Urinary bladder (tissue), 4 donors: ENCODE measurements around the gene KIFC3. TPM values are rescaled to one million over a fixed set of nuclear protein-coding genes. Genes with fewer than 3 reads are reported as not detected.

Experiments used
- DNase-seq: peaks from one replicate; pipeline ENCODE4 v3.0.0-alpha.2; 2015; ENCODE audit errors: extremely low spot score
- H3K27ac ChIP-seq: one replicate; pipeline ENCODE4 v1.5.1; 2013; ENCODE audit warnings: low read depth, mild to moderate bottlenecking, moderate library complexity
- H3K36me3 ChIP-seq: one replicate; pipeline ENCODE4 v1.6.1; 2013; ENCODE audit warnings: mild to moderate bottlenecking, moderate library complexity; ENCODE audit not compliant: insufficient read depth
- H3K4me1 ChIP-seq: one replicate; pipeline ENCODE4 v1.6.1; 2013; ENCODE audit warnings: mild to moderate bottlenecking, moderate library complexity; ENCODE audit not compliant: insufficient read depth
- H3K4me3 ChIP-seq: one replicate; pipeline ENCODE4 v1.5.1; 2013; ENCODE audit warnings: low read depth, low read length
- WGBS: extraction: QIAGEN DNeasy Blood & Tissue Kit; methylation state at CpG from one replicate; pipeline ENCODE4 v1.1.7; 2013; 5-methylcytosine and 5-hydroxymethylcytosine counted together
- polyA plus RNA-seq: library from polyadenylated mRNA; stranded (reverse); fragments of 200-250 nt; gene quantifications from one replicate; pipeline ENCODE4 v1.2.3, GENCODE V29; 2013
- total RNA-seq: library from RNA; depleted of rRNA; stranded (reverse); fragments of >200 nt; gene quantifications from one replicate; pipeline ENCODE4 v1.2.3, GENCODE V29; 2014
- donor health status: healthy with polysubstance abuse.
- donor health status: healthy.

Gene KIFC3
- total and polyA plus RNA-seq, 2 donors = 22.7 to 23.7 TPM

DNA sequence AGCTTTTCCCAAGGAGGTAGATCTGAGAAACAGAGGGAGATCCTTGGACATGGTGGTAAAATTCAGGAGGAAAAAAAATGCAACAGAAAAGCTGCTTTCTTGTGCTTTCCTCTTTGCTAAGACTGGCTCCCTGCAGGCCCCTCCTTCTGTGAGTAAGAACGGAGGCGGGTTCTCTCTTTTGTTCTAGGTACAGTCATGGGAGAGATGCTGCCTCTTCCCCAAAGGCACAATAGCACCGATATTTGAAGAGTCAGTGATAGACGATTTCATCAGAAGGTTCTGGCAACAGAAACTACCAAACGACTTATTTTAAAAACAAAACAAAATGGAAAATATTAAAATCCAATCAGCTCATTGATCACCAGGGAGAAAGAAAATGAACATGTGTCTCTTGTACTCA, 32.6 kb upstream of the KIFC3 start:
- no peak for DNase-seq
- Histone ChIP-seq H3K27ac (no peak overlapping the region), H3K4me1 (no peaks in the 10 kb centered on the region), H3K36me3 (no peaks in the 10 kb centered on the region), H3K4me3 (no peak overlapping the region)
- WGBS = 71% methylated on average over 5 of the region's 5 CpGs

DNA sequence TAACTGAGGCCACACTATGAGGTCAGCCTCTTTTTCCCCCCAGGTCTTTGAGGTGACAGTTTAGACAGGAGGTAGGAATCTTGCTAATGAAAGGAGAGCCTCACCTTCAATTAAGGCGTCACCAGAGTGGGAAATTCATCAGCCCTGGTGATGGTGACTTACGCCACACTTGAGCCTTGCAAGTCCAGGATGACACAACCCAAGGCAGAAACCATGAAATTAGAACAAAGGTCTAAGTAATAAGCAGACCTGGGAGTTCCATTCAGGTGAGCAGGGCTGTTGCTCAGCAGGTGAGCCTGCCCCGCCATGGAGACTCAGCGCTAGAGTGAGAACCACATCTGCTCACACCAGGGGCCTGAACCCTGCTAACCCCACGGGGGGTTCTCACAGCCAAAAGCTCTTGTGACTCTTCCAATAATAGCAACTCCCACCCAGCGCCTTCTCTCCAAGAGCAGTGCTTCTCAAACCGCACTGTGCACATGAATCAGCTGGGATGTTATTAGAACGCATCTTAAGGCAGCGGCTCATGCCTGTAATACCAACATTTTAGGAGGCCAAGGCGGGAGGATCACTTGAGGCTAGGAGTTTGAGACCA, 28.7 kb upstream of the KIFC3 start:
- H3K4me3 ChIP-seq = no peak overlapping the region
- H3K36me3 ChIP-seq = no peaks in the 10 kb centered on the region
- H3K27ac ChIP-seq = no peak overlapping the region
- DNase-seq = no peak
- 92% methylated on average over 10 of the region's 10 CpGs for WGBS
- no peaks in the 10 kb centered on the region for H3K4me1 ChIP-seq

DNA sequence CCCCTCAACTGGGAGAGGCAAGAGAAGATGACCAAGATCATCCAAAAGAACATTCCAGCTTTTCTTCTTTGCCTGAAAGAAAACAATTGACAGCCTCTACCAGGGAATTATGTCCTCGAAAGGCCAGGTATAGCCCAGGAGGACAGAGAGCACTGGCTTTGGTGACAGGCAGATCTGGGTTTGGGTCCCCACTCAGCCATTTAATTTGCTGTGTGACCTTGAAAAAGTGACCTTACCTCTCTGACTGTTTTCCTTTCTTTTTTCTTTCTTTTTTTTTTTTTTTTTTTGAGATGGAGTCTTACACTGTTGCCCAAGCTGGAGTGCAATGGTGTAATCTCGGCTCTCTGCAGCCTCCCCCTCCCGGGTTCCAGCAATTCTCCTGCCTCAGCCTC, 27.7 kb upstream of the KIFC3 start:
- 93% methylated on average over 3 of the region's 3 CpGs for WGBS
- no peak for DNase-seq
- no peak overlapping the region for H3K27ac ChIP-seq
- H3K36me3 ChIP-seq = no peaks in the 10 kb centered on the region
- no peaks in the 10 kb centered on the region for H3K4me1 ChIP-seq
- H3K4me3 ChIP-seq = no peak overlapping the region

DNA sequence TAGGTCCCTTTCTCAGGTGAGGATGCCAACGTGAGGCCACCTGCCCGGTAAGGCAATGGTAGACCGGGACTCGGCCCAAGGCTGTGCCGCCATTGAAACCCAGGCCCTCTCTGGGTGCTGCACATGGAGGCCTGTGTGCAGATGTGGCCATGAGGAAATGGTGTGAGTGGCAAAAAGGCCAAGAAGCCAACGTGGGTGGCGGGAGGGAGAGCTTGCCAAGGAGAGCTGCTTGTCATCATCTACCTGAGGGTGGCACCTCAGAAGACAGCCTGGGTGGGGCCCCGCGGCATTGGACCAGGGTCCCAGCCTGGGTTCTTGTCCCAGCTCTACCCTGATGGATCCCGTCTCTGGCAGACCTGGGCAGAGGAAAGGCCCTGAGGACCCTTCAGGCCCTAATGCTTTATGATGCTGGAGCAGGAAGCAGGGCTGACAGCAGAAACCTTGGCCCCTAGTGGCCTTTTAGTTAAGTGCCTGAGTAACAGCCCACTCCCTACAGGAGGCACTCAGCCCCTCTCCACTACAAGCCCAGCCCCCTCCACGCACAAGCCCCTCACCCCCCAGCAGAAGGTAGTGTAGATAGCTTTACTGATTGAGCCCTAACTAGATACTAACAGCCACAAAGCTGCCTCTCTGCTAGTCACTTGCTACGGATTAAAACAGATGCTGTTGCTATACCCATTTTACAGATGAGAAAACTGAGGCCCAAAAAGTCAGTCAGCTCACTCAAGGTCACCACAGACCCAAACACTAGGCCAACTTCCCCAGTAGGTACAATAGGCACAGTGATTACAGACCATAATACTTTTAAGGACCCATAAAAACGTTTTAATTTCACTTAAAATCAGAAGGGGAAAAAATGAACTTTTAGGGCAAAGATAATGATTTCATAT, 26.2 kb upstream of the KIFC3 start:
- DNase-seq = no peak
- WGBS = 86% methylated on average over 13 of the region's 13 CpGs
- Histone ChIP-seq H3K36me3 (no peaks in the 10 kb centered on the region), H3K4me3 (no peak overlapping the region), H3K27ac (no peak overlapping the region), H3K4me1 (no peaks in the 10 kb centered on the region)

DNA sequence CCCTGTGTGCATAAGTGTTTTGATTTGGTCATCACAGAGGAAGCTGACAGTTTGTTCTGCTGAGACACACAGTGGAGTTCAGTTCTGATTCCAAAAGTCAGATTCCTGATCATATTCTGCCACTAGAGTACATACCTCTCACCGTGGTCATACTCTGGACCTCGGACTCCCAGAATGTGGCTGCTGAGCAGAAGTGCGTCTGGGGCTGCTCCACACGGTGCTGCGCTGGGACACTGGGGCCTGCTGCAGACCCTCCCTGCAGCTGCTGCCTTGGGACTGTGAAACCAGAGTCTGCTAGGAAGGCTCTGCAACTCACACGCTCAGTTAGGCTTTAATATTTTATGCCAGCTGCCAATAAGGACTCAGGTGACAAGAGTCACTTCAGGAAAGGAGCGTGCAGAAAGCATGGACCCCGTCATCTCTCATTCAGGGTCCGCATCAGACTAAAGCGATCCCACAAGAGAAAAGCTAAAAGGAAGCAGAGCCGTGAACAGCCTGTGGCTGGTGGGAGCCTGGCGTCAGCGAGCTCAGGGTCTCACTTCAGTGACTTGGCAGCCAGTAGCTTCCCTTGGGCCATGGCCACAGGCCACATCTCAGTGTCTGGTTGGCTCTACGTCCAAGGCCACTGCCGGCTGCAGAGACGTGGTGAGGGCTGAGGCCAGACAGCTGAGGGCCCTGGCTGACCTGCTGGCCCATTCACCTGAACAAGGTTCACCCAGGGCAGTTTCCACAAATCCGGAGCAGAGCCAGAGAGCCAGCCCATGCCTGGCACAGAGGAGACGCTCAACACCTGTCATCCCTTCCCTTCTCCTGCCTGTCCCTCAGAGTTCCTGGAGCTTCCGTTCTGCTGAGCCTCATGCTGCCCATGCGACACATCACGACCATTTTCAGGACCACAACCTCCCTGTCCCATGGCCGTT, 24.7 kb upstream of the KIFC3 start:
- WGBS = 80% methylated on average over 22 of the region's 22 CpGs
- no peak overlapping the region for H3K27ac ChIP-seq
- H3K4me1 ChIP-seq = no peaks in the 10 kb centered on the region
- no peaks in the 10 kb centered on the region for H3K36me3 ChIP-seq
- no peak overlapping the region for H3K4me3 ChIP-seq
- DNase-seq = no peak

DNA sequence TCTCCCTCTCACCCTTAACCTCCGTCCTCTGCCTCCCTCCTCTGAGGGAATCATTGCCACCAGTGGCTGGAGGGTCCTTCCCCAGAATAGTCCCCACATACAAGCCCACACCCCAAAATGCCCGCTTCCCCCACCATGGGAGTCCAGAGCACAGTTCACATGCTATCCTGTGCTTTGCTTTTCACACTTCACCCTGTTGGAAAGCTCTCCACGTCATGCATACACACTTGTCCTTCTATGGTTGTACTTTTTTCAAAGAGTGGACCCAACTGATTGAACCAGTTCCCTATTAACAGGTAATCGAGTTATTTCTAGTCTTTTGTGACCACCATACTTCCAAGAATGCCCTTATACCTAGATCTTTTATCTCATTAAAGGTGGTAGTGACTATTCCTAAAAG, 23.8 kb upstream of the KIFC3 start:
- H3K4me1 ChIP-seq = no peaks in the 10 kb centered on the region
- no peak for DNase-seq
- no peak overlapping the region for H3K27ac ChIP-seq
- WGBS = 72% methylated on average over 4 of the region's 4 CpGs
- H3K4me3 ChIP-seq = no peak overlapping the region
- H3K36me3 ChIP-seq = no peaks in the 10 kb centered on the region

DNA sequence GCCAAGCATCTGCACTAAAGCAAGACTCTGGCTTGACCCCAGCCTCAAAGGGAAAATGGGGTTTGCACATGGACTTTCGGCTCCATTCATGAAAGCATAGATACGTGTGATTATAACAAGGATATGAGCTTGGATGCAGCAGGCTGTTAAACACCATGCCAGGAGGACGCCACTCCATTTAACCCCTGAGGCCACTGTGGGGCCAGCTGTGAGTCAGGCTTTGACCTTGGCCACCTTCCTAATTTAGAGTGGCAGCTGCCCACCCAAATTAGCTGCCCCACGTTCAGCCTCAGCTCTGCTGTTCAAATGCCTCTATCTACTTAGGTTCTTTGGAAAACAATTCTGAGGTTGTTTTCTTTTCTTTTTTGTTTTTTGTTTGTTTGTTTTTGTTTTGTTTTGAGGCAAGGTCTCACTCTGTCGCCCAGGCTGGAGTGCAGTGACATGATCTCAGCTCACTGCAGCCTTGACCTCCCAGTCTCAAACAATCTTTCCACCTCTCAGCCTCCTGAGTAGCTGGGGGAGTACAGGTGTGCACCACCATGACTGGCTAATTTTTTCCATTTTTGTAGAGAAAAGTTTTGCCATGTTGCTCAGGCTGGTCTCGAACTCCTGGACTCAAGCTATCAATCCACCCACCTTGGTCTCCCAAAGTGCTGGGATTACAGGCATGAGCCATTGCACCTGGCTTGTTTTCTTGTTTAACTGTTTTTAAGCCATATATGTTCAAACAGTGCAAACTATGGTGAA, 23.2 kb upstream of the KIFC3 start:
- no peaks in the 10 kb centered on the region for H3K36me3 ChIP-seq

DNA sequence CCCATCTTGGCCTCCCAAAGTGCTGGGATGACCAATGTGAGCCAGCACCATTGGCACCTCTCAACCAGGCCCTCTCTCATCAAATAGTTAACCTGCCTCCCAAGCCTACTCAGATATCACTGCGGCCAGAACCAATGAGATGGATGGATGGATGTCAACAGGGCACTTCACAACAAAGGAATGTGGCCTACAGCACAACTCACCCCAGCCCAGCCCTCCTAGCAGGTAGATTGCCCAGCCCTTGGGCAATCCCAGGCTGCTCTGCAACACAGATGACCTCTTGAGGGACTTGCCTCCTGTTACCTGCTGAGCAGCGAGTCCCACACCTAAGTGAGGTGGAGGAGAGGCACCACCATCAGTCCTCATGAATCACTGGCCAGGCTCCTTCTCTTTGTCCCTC, 22.6 kb upstream of the KIFC3 start:
- Histone ChIP-seq H3K27ac (no peak overlapping the region), H3K36me3 (no peaks in the 10 kb centered on the region), H3K4me1 (no peaks in the 10 kb centered on the region), H3K4me3 (no peak overlapping the region)
- DNase-seq = no peak
- 81% methylated on average over 2 of the region's 2 CpGs for WGBS

More for the DNA sequence above, 23.2 kb upstream of the KIFC3 start:
- WGBS = 69% methylated on average over 6 of the region's 6 CpGs
- Histone ChIP-seq H3K27ac (no peak overlapping the region), H3K4me1 (no peaks in the 10 kb centered on the region), H3K4me3 (no peak overlapping the region)
- no peak for DNase-seq

DNA sequence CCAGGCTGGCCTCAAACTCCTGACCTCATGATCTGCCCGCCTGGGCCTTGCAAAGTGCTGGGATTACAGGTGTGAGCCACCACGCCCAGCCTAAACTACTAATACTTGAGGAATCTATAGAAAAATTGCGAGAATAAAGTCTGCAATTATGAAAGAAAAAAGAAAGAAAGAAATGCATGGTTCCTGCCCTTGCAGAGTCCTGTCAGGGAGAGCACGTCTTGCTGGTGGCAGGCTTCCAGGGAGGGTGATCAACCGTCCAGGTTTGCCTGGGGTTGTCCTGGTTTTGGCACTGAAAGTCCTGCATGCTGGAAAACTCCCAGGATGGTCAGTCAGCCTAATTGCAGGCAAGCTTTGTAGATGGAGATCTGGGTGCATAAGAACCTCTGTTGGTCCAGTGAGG, 21.5 kb upstream of the KIFC3 start:
- DNase-seq = no peak
- Histone ChIP-seq H3K27ac (no peak overlapping the region), H3K4me1 (no peaks in the 10 kb centered on the region), H3K36me3 (no peaks in the 10 kb centered on the region), H3K4me3 (no peak overlapping the region)
- WGBS = 66% methylated on average over 5 of the region's 5 CpGs

DNA sequence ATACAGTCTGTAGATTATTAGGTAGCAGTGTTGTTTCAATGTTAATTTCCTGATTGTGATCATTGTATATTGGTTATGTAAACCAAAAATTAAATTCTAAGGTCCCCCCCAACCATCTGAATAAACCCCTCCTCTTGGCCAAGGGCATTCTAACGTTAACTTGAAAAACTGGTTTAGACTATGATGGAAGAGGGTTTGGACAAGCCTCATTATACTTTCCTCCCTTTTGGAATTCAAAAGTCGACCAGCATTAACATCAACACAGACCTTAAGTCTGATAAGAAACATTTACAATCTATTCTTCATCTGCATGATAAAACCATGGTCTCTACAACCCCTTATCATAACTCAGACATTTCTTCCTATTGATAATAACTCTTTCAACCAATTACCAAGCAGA, 20.6 kb upstream of the KIFC3 start:
- H3K27ac ChIP-seq = no peak overlapping the region
- H3K4me1 ChIP-seq = no peaks in the 10 kb centered on the region
- H3K4me3 ChIP-seq = no peak overlapping the region
- DNase-seq = no peak
- no peaks in the 10 kb centered on the region for H3K36me3 ChIP-seq
- WGBS = 37% methylated on average over 2 of the region's 2 CpGs

DNA sequence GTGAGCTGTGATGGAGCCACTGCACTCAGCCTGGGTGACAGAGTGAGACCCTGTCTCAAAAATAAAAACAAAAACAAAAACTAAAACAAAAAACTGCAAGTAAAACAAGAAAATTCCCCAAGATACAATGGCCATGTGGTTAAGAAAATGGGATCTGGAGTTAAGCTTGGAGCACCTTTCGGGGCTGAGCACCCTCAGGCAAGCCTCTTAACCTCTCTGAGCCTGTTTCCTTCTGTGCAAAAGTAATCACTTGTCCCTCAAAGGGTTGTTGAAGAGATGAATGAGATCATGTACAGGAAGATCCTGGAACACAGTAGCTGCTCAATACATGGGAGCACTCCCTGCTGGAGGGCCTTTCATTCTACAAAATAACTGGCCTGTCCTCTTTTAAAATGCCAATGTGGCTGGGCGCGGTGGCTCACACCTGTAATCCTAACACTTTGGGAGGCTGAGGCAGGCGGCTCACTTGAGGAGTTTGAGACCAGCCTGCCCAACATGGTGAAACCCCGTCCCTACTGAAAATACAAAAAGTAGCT, 19.8 kb upstream of the KIFC3 start:
- Histone ChIP-seq H3K4me3 (no peak overlapping the region), H3K27ac (no peak overlapping the region), H3K4me1 (no peaks in the 10 kb centered on the region), H3K36me3 (no peaks in the 10 kb centered on the region)
- no peak for DNase-seq
- WGBS = 96% methylated on average over 5 of the region's 5 CpGs

DNA sequence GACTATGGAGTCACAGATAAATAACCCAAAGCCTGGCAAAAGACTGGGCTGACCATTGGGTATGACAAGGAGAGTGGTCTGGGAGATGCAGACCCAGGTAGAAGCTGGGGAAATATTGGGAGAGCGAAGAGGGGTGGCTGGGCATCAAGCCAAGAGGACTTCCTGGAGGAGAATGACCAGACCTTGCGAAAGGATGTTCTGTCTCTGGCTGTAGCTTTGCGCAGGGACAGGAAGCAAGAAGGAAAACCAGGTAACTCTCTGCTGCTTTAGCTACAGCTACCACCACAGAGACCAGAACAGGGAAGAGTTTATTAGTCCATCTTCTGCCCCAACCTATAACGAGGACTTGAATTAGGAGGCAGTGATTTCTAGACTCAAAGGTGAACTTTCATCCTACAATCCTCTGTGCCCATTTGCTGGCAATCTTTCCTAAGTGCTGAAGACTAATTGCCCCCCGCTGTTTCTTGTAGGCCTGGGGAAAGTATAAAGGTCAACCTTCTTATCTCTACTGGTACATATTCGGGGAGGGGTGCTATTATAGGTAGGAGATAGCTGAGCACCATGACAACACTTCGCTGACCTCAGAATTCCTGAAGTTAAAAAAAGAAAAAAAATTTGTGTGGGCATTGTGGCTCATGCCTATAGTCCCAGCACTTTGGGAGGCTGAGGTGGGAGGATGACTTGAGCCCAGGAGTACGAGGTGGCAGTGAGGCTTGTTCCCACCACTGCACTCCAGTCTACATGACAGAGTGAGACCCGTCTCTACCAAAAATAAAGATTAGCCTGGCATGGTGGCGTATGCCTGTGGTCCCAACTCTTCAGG, 19.1 kb upstream of the KIFC3 start:
- Histone ChIP-seq H3K27ac (no peak overlapping the region), H3K4me3 (no peak overlapping the region), H3K36me3 (no peaks in the 10 kb centered on the region), H3K4me1 (no peaks in the 10 kb centered on the region)
- WGBS = 81% methylated on average over 10 of the region's 10 CpGs
- DNase-seq = no peak
